Neural cell (in vitro differentiated cells): Measurements from ENCODE around the gene CBX2.

ENCODE experiments used
- CTCF ChIP-seq: fragments of 450-650 bp; IDR thresholded peaks from 2 replicates; pipeline ENCODE4 v1.5.1; 2014; ENCODE audit warnings: antibody characterized with exemption, mild to moderate bottlenecking, moderate library complexity; ENCODE audit not compliant: poor library complexity, severe bottlenecking
- EP300 ChIP-seq: fragments of 450-650 bp; conservative IDR thresholded peaks from 2 replicates; pipeline ENCODE4 v1.6.1; 2014; ENCODE audit warnings: antibody characterized with exemption, mild to moderate bottlenecking, moderate library complexity; ENCODE audit not compliant: poor library complexity, severe bottlenecking
- EZH2 ChIP-seq: fragments of 200-600, 300-800 bp; shearing (Covaris generic), sonication (generic); IDR thresholded peaks from 2 replicates; pipeline ENCODE4 v1.6.1; 2014; ENCODE audit warnings: antibody characterized with exemption, low read length, borderline replicate concordance, mild to moderate bottlenecking; ENCODE audit not compliant: insufficient read depth, poor library complexity, severe bottlenecking
- POLR2AphosphoS5 ChIP-seq: IDR thresholded peaks from 2 replicates; pipeline ENCODE4 v1.6.1; 2012
- RAD21 ChIP-seq: fragments of 450-650 bp; conservative IDR thresholded peaks from 2 replicates; pipeline ENCODE4 v1.6.1; 2014; ENCODE audit warnings: antibody characterized with exemption, mild to moderate bottlenecking, moderate library complexity
- TAF1 ChIP-seq: IDR thresholded peaks from 2 replicates; pipeline ENCODE4 v1.6.1; 2012; ENCODE audit warnings: low read depth

- no peak for TF ChIP-seq POLR2AphosphoS5
- TF ChIP-seq CTCF, result no peak
- no peak for TF ChIP-seq RAD21
- no peak for TF ChIP-seq TAF1
- TF ChIP-seq EP300, result no peak
- no peak for TF ChIP-seq EZH2
Observed at GRCh38 chr17:79824893-79825579, 47.1 kb downstream of the CBX2 start.
